ENCODE data around the gene SUCLG1.

- TF ChIP-seq CTCF (IDR thresholded peaks at IDR 0.05; ENCODE audit: low read length), result no peak
- no peak for TF ChIP-seq EZH2 (IDR thresholded peaks at IDR 0.05; ENCODE audit: borderline replicate concordance, low read length)
Observed at GRCh38 chr2:84496386-84496785, 37.3 kb upstream of the SUCLG1 start.

All from OCI-LY1 (cell line).